Liver (tissue), 3 donors: ENCODE data around the gene SURF6.

Experiments
- CTCF ChIP-seq: fragments of 150-350 bp; IDR thresholded peaks from 2 replicates; pipeline ENCODE4 v1.5.1; 2017; ENCODE audit warnings: improper control_type of control experiment, low read depth, low read length; ENCODE audit not compliant: missing input control
- FOXA1 ChIP-seq: IDR thresholded peaks from 2 replicates; pipeline ENCODE4 v1.6.1; 2016; ENCODE audit warnings: antibody characterized with exemption
- HNF4A ChIP-seq, 2 donors: conservative IDR thresholded peaks; 2 replicates each; pipeline ENCODE4 v1.6.1; 2016; ENCODE audit warnings: antibody characterized with exemption in 2 of 2, mild to moderate bottlenecking in 2 of 2
- REST ChIP-seq: IDR thresholded peaks from 2 replicates; pipeline ENCODE4 v1.6.1; 2016; ENCODE audit warnings: antibody characterized with exemption, mild to moderate bottlenecking
- RXRA ChIP-seq, 2 donors: IDR thresholded peaks; 2 replicates each; pipeline ENCODE4 v1.6.1; 2017 to 2018; ENCODE audit warnings: antibody characterized with exemption in 2 of 2, mild to moderate bottlenecking in 1 of 2
- donor health status: healthy.
- donor health status: healthy.

- no peak for TF ChIP-seq RXRA (IDR thresholded peaks at IDR 0.05)
- TF ChIP-seq CTCF = no peak
- no peak for TF ChIP-seq REST
- TF ChIP-seq HNF4A (conservative IDR thresholded peaks at IDR 0.05) = no peak
- TF ChIP-seq FOXA1 = no peak
Measured at GRCh38 chr9:133327834-133328484, 8.0 kb downstream of the SURF6 start.
